ENCODE measurements around the gene PHF12. TPM values are rescaled to one million over a fixed set of nuclear protein-coding genes. Genes with fewer than 3 reads are reported as not detected.

The PHF12 gene
- total and polyA plus RNA-seq, 2 of the 4 experiments (the other 2 are of a cell fraction): 24.4 to 25.6 TPM

DNA sequence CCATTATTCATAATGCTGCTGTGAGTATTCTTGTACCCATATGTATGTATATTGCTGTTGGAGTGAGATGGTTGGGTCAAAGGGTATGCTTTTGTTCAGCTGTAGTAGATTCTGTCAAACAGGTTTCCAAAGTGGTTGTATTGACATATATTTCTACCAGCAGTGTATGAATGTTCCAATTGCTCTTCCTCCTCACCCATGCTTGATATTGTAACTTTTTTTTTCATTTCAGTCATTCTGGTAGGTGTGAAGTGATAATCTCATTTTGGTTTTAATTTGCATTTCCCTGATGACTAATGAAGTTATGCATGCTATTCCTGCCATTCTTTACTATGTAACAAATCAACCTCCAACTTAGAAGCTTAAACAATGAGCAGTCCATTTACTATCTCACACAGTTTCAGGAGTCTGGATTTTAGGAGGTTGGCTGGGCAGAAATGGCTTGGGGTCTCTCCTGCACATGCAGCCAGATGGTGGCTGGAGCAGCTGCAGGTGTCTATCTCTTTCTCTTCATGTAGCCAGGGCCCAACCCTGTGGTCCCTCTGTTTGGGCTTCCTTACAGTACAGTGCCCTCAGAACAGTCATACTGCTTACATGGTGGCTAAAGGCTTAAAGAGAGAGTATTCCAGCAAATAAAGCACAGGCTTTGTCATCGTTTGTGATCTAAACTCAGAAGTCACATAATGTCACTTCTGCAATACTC is 75.3 kb downstream of the PHF12 start:
- H4K91ac ChIP-seq (ENCODE audit: insufficient read depth, low read depth, low read length): no peak overlapping the region
- H2BK15ac ChIP-seq (ENCODE audit: low read depth, low read length): no peak overlapping the region
- H3K9me3 ChIP-seq (ENCODE audit: control insufficient read depth, insufficient read depth, low read length): no peaks in the 10 kb centered on the region
- H3K4me1 ChIP-seq (ENCODE audit: control insufficient read depth, insufficient read depth, low read length): no peaks in the 10 kb centered on the region
- no peak overlapping the region for H3K9ac ChIP-seq (ENCODE audit: low read depth, low read length)
- peaks cover 23% of the 10 kb centered on the region for H3K36me3 ChIP-seq (ENCODE audit: control insufficient read depth, insufficient read depth, low read length)
- H3K14ac ChIP-seq (replicated peaks; ENCODE audit: low read depth, low read length): no peak overlapping the region
- POLR2A ChIA-PET (ENCODE audit: unreplicated experiment): no interaction called here
- no peak overlapping the region for H4K5ac ChIP-seq (ENCODE audit: low read depth, low read length)
- H2AFZ ChIP-seq (replicated peaks; ENCODE audit: low read length, poor library complexity): no peak overlapping the region
- H3K4ac ChIP-seq (ENCODE audit: low read depth, low read length): no peak overlapping the region
- H3K56ac ChIP-seq (ENCODE audit: extremely low read depth, insufficient read depth, low read length): no peak overlapping the region
- no peak overlapping the region for H3K4me2 ChIP-seq (ENCODE audit: low read depth, low read length)
- H2BK5ac ChIP-seq (ENCODE audit: low read depth, low read length, poor library complexity, severe bottlenecking): no peak overlapping the region
- H2AK9ac ChIP-seq (replicated peaks; ENCODE audit: low read depth, low read length, poor library complexity): no peak overlapping the region
- H4K20me1 ChIP-seq (ENCODE audit: insufficient read depth, low read length): no peaks in the 10 kb centered on the region
- in situ Hi-C loops (cut with MboI; ENCODE audit: low sequenced_read_pairs): no loop called here
- no peak overlapping the region for H2BK120ac ChIP-seq (ENCODE audit: low read depth, low read length)
- dilution Hi-C loops (cut with HindIII; ENCODE audit: low sequenced_read_pairs, unreplicated experiment): no loop called here
- DNase-seq: no peak
- BruUV-seq (replicated peaks): no TSS peak
- H3K23ac ChIP-seq (ENCODE audit: low read depth, low read length): no peak overlapping the region
- no peak overlapping the region for H3K27ac ChIP-seq (ENCODE audit: insufficient read depth, low read length)
- no peaks in the 10 kb centered on the region for H3K79me1 ChIP-seq (ENCODE audit: low read depth in 1 of 2, low read length in 2 of 2)
- no peak overlapping the region for H3K4me3 ChIP-seq (ENCODE audit: insufficient read depth, low read depth, low read length)
- intact Hi-C loops (cut with micrococcal nuclease): no loop called here
- WGBS, 2 experiments (ENCODE audit: extremely low coverage in 2 of 2, insufficient read length in 1 of 2): no CpG with 5 or more reads among the region's 1 CpG
- H3K9me1 ChIP-seq (ENCODE audit: insufficient read depth, low read length): no peaks in the 10 kb centered on the region
- TF ChIP-seq, protein P1, sequence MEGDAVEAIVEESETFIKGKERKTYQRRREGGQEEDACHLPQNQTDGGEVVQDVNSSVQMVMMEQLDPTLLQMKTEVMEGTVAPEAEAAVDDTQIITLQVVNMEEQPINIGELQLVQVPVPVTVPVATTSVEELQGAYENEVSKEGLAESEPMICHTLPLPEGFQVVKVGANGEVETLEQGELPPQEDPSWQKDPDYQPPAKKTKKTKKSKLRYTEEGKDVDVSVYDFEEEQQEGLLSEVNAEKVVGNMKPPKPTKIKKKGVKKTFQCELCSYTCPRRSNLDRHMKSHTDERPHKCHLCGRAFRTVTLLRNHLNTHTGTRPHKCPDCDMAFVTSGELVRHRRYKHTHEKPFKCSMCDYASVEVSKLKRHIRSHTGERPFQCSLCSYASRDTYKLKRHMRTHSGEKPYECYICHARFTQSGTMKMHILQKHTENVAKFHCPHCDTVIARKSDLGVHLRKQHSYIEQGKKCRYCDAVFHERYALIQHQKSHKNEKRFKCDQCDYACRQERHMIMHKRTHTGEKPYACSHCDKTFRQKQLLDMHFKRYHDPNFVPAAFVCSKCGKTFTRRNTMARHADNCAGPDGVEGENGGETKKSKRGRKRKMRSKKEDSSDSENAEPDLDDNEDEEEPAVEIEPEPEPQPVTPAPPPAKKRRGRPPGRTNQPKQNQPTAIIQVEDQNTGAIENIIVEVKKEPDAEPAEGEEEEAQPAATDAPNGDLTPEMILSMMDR (conservative IDR thresholded peaks at IDR 0.05; ENCODE audit: low read depth, low read length): no peak
- TF ChIP-seq CEBPB (IDR thresholded peaks at IDR 0.05; ENCODE audit: low read depth, low read length) (no peak), MAFK (IDR thresholded peaks at IDR 0.05; ENCODE audit: low read depth, low read length) (no peak)
- TF ChIP-seq, protein P2, sequence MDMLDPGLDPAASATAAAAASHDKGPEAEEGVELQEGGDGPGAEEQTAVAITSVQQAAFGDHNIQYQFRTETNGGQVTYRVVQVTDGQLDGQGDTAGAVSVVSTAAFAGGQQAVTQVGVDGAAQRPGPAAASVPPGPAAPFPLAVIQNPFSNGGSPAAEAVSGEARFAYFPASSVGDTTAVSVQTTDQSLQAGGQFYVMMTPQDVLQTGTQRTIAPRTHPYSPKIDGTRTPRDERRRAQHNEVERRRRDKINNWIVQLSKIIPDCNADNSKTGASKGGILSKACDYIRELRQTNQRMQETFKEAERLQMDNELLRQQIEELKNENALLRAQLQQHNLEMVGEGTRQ (IDR thresholded peaks at IDR 0.05; ENCODE audit: low read depth, low read length): no peak
- no peak overlapping the region for H3K18ac ChIP-seq (ENCODE audit: low read depth, low read length)
- no peak overlapping the region for H2BK20ac ChIP-seq (ENCODE audit: low read depth, low read length)
- CTCF ChIA-PET: no interaction called here
- H4K8ac ChIP-seq (ENCODE audit: low read depth in 2 of 2, low read length in 2 of 2): no peak overlapping the region
- H3K27me3 ChIP-seq (ENCODE audit: control insufficient read depth, insufficient read depth, low read length): no peaks in the 10 kb centered on the region
- ATAC-seq (ENCODE audit: low read depth): no peak
- H2AK5ac ChIP-seq (ENCODE audit: low read depth, low read length): no peak overlapping the region
